WTC11 (cell line): Measurements from ENCODE around the gene IL17RD. TPM values are rescaled to one million over a fixed set of nuclear protein-coding genes. Genes with fewer than 3 reads are reported as not detected.
A peak's percentile ranks its signal among the peaks of the same experiment; 100 is the strongest.

Experiments used
- ATAC-seq: fragments of 200-7000 bp; cut with Tn5 transposase; 2 replicates; pipeline ENCODE4 v1.10.0; 2021; ENCODE audit warnings: mild to moderate bottlenecking, moderate library complexity
- CTCF ChIA-PET: fragments of 300-600 bp; sonication (Branson Sonifier 250); formaldehyde crosslinking; loops from one replicate; lab custom pipeline; 2021; ENCODE audit warnings: antibody characterized with exemption; lab: Charles Lee
- POLR2A ChIA-PET: fragments of 350-600 bp; sonication (Branson Sonifier 250); formaldehyde crosslinking; loops from one replicate; lab custom pipeline; 2021; ENCODE audit warnings: antibody characterized with exemption; lab: Charles Lee
- DNase-seq: peaks from one replicate; pipeline ENCODE4 v3.0.0; 2021; ENCODE audit warnings: low spot score
- H3K27ac Mint-ChIP-seq: 2 replicates; pipeline ENCODE4 v1.8.0; 2021; ENCODE audit warnings: mixed read lengths
- H3K27me3 Mint-ChIP-seq: 2 replicates; pipeline ENCODE4 v1.8.0; 2021; ENCODE audit warnings: low read depth, mild to moderate bottlenecking, moderate library complexity, mixed read lengths
- H3K36me3 Mint-ChIP-seq: 2 replicates; pipeline ENCODE4 v1.8.0; 2021; ENCODE audit warnings: mixed read lengths
- H3K4me1 Mint-ChIP-seq: 2 replicates; pipeline ENCODE4 v1.8.0; 2022; ENCODE audit warnings: mixed read lengths
- H3K4me3 Mint-ChIP-seq: 2 replicates; pipeline ENCODE4 v1.8.0; 2021; ENCODE audit warnings: mild to moderate bottlenecking, moderate library complexity, mixed read lengths
- H3K9me3 Mint-ChIP-seq: 2 replicates; pipeline ENCODE4 v1.8.0; 2021; ENCODE audit warnings: mixed read lengths
- ARID4B ChIP-seq: sonication (generic); formaldehyde crosslinking; IDR thresholded peaks from 2 replicates; pipeline ENCODE4 v1.8.0; 2023; ENCODE audit warnings: missing genetic modification reagents, mild to moderate bottlenecking, borderline replicate concordance
- ATF1 ChIP-seq: sonication (generic); formaldehyde crosslinking; IDR thresholded peaks from 2 replicates; pipeline ENCODE4 v1.8.1; 2023; ENCODE audit warnings: mild to moderate bottlenecking, moderate library complexity, missing genetic modification reagents
- ATF2 ChIP-seq: sonication (generic); formaldehyde crosslinking; IDR thresholded peaks from 2 replicates; pipeline ENCODE4 v1.8.1; 2022; ENCODE audit warnings: low read depth, missing genetic modification reagents, borderline replicate concordance
- CBFB ChIP-seq: sonication (generic); formaldehyde crosslinking; IDR thresholded peaks from 2 replicates; pipeline ENCODE4 v1.8.1; 2022; ENCODE audit warnings: mild to moderate bottlenecking, low read depth, missing genetic modification reagents
- CREM ChIP-seq: sonication (generic); formaldehyde crosslinking; IDR thresholded peaks from 2 replicates; pipeline ENCODE4 v1.8.1; 2022; ENCODE audit warnings: mild to moderate bottlenecking, missing genetic modification reagents, moderate library complexity
- ESRRA ChIP-seq: sonication (generic); formaldehyde crosslinking; IDR thresholded peaks from 2 replicates; pipeline ENCODE4 v1.8.1; 2022; ENCODE audit warnings: mild to moderate bottlenecking, missing genetic modification reagents, borderline replicate concordance
- ETV6 ChIP-seq: sonication (generic); formaldehyde crosslinking; IDR thresholded peaks from 2 replicates; pipeline ENCODE4 v1.8.1; 2022; ENCODE audit warnings: mild to moderate bottlenecking, missing genetic modification reagents
- GABPB1 ChIP-seq: sonication (generic); formaldehyde crosslinking; IDR thresholded peaks from 2 replicates; pipeline ENCODE4 v1.8.1; 2023; ENCODE audit warnings: mild to moderate bottlenecking, missing genetic modification reagents
- GRHL2 ChIP-seq: fragments of 250-450 bp; sonication (Bioruptor Pico); IDR thresholded peaks from 2 replicates; pipeline ENCODE4 v1.8.0; 2022; ENCODE audit warnings: mild to moderate bottlenecking, moderate library complexity; ENCODE audit not compliant: insufficient replicate concordance, severe bottlenecking
- HMGXB4 ChIP-seq: sonication (generic); formaldehyde crosslinking; IDR thresholded peaks from 2 replicates; pipeline ENCODE4 v1.8.1; 2023; ENCODE audit warnings: mild to moderate bottlenecking, moderate library complexity, missing genetic modification reagents
- JAZF1 ChIP-seq: fragments of 250-450 bp; sonication (Bioruptor Pico); IDR thresholded peaks from 2 replicates; pipeline ENCODE4 v1.9.0; 2021; ENCODE audit warnings: moderate library complexity, mild to moderate bottlenecking, inconsistent platforms
- NR1H2 ChIP-seq: sonication (generic); formaldehyde crosslinking; IDR thresholded peaks from 2 replicates; pipeline ENCODE4 v1.9.0; 2021; ENCODE audit warnings: mild to moderate bottlenecking, moderate library complexity, missing genetic modification reagents
- PRDM15 ChIP-seq: sonication (generic); formaldehyde crosslinking; IDR thresholded peaks from 2 replicates; pipeline ENCODE4 v1.8.0; 2022; ENCODE audit warnings: missing genetic modification reagents
- PREB ChIP-seq: sonication (generic); formaldehyde crosslinking; IDR thresholded peaks from 2 replicates; pipeline ENCODE4 v1.8.1; 2022; ENCODE audit warnings: mild to moderate bottlenecking, missing genetic modification reagents, moderate library complexity, borderline replicate concordance
- RELA ChIP-seq: sonication (generic); formaldehyde crosslinking; IDR thresholded peaks from 2 replicates; pipeline ENCODE4 v1.8.1; 2022; ENCODE audit warnings: missing genetic modification reagents, mild to moderate bottlenecking, borderline replicate concordance
- SMAD4 ChIP-seq: sonication (generic); formaldehyde crosslinking; IDR thresholded peaks from 2 replicates; pipeline ENCODE4 v1.8.0; 2022; ENCODE audit warnings: mild to moderate bottlenecking, missing genetic modification reagents
- SOX15 ChIP-seq: fragments of 250-450 bp; sonication (Bioruptor Pico); IDR thresholded peaks from 2 replicates; pipeline ENCODE4 v1.9.0; 2021; ENCODE audit warnings: mild to moderate bottlenecking
- TCF7 ChIP-seq: sonication (generic); formaldehyde crosslinking; IDR thresholded peaks from 2 replicates; pipeline ENCODE4 v1.8.0; 2022; ENCODE audit warnings: mild to moderate bottlenecking, low read depth, missing genetic modification reagents, moderate library complexity
- ZBTB21 ChIP-seq: sonication (generic); formaldehyde crosslinking; IDR thresholded peaks from 2 replicates; pipeline ENCODE4 v1.8.1; 2023; ENCODE audit warnings: mild to moderate bottlenecking, missing genetic modification reagents, borderline replicate concordance
- ZNF219 ChIP-seq: sonication (generic); formaldehyde crosslinking; IDR thresholded peaks from 2 replicates; pipeline ENCODE4 v1.8.0; 2023; ENCODE audit warnings: missing genetic modification reagents, mild to moderate bottlenecking, borderline replicate concordance
- ZNF232 ChIP-seq: sonication (generic); formaldehyde crosslinking; IDR thresholded peaks from 2 replicates; pipeline ENCODE4 v1.8.0; 2022; ENCODE audit warnings: mild to moderate bottlenecking, missing genetic modification reagents
- ZNF263 ChIP-seq: sonication (generic); formaldehyde crosslinking; IDR thresholded peaks from 2 replicates; pipeline ENCODE4 v1.8.1; 2022; ENCODE audit warnings: low read depth, mild to moderate bottlenecking, moderate library complexity, missing genetic modification reagents
- total RNA-seq: library from RNA; stranded (reverse); gene quantifications from 3 replicates; pipeline ENCODE4 v1.2.3, GENCODE V29; 2021
- TF ChIP-seq, protein P1 (sequence below): fragments of 250-450 bp; sonication (Bioruptor Pico); IDR thresholded peaks from 2 replicates; pipeline ENCODE4 v1.9.0; 2021; ENCODE audit warnings: mild to moderate bottlenecking

The IL17RD gene
- total RNA-seq, 1 experiment from 2014 or later = 72.9 TPM

GRCh38 chr3:57132674-57133073 is 32.5 kb downstream of the IL17RD start:
- Mint-ChIP-seq H3K4me1 (peaks cover 95% of the 10 kb centered on the region), H3K27me3 (no peaks in the 10 kb centered on the region), H3K27ac (peak overlapping the region; percentile 31), H3K36me3 (peaks cover under 1% of the 10 kb centered on the region; the same call in 1 of the 2 replicates), H3K4me3 (no peak overlapping the region), H3K9me3 (no peaks in the 10 kb centered on the region)
- DNase-seq (no peak), ATAC-seq (no peak)
- POLR2A ChIA-PET = no interaction called here
- TF ChIP-seq JAZF1 (CRISPR knock-in tag) = no peak
- no peak for TF ChIP-seq CBFB (CRISPR knock-in tag)
- TF ChIP-seq PREB (CRISPR knock-in tag) = no peak
- TF ChIP-seq NR1H2 (CRISPR knock-in tag) = no peak
- TF ChIP-seq ETV6 (CRISPR knock-in tag) = no peak
- TF ChIP-seq HMGXB4 (CRISPR knock-in tag) = no peak
- TF ChIP-seq SOX15 (CRISPR knock-in tag) = no peak
- no peak for TF ChIP-seq ATF1 (CRISPR knock-in tag)
- TF ChIP-seq ZNF263 (CRISPR knock-in tag) = no peak
- no peak for TF ChIP-seq TCF7 (CRISPR knock-in tag)
- no peak for TF ChIP-seq ZNF219 (CRISPR knock-in tag)
- CTCF ChIA-PET = interaction anchor here (3.0 kb wide), 1 partner anchor 21 kb away, joined by 19 read pairs; no protein-coding TSS in a partner anchor

DNA sequence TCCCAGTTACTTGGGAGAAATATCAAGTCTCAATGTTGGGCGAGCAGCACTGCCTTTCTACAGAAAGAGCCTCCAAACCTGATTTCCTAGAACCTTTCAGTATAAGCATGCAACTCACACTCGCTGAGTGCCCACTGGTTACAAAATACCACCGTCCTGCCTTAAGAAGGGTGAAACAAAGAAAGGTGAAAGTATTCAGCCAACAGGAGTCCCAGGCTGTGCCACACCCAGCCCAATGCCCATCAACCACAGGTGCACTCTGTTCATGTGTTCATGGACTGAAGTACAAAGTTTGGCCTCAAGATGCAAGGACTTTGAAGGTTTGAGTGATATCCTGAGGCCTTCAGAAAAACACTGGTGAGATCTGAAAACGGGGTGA is 34.0 kb downstream of the IL17RD start:
- H3K36me3 Mint-ChIP-seq = peaks cover 3% of the 10 kb centered on the region; the same call in 1 of the 2 replicates
- DNase-seq (no peak), ATAC-seq (peak; percentile 3)
- H3K27ac Mint-ChIP-seq = peak overlapping the region; percentile 100
- H3K4me1 Mint-ChIP-seq = peaks cover 92% of the 10 kb centered on the region
- CTCF ChIA-PET = interaction anchor here (0.7 to 3.0 kb wide), 9 partner anchors 10 to 70 kb away, joined by 3 to 19 read pairs (median 4); partner anchors contain the start of gene HESX1
- POLR2A ChIA-PET = interaction anchor here (0.6 to 2.4 kb wide), 10 partner anchors 9 to 97 kb away, joined by 3 to 22 read pairs (median 4); partner anchors contain the start of gene APPL1
- H3K4me3 Mint-ChIP-seq = peak overlapping the region; percentile 48
- peaks cover 3% of the 10 kb centered on the region for H3K27me3 Mint-ChIP-seq
- no peaks in the 10 kb centered on the region for H3K9me3 Mint-ChIP-seq
- TF ChIP-seq RELA (no peak), ARID4B (CRISPR knock-in tag) (no peak), SMAD4 (CRISPR knock-in tag) (no peak), PRDM15 (CRISPR knock-in tag) (no peak), ATF2 (CRISPR knock-in tag) (no peak), ETV6 (CRISPR knock-in tag) (no peak), ZNF232 (CRISPR knock-in tag) (no peak), CREM (CRISPR knock-in tag) (no peak), ZBTB21 (CRISPR knock-in tag) (no peak), GRHL2 (no peak), GABPB1 (CRISPR knock-in tag) (no peak), ESRRA (CRISPR knock-in tag) (no peak)
- TF ChIP-seq, protein P1, sequence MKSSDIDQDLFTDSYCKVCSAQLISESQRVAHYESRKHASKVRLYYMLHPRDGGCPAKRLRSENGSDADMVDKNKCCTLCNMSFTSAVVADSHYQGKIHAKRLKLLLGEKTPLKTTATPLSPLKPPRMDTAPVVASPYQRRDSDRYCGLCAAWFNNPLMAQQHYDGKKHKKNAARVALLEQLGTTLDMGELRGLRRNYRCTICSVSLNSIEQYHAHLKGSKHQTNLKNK (CRISPR knock-in tag) = no peak
